ENCODE measurements around the gene IFIT5.

DNA sequence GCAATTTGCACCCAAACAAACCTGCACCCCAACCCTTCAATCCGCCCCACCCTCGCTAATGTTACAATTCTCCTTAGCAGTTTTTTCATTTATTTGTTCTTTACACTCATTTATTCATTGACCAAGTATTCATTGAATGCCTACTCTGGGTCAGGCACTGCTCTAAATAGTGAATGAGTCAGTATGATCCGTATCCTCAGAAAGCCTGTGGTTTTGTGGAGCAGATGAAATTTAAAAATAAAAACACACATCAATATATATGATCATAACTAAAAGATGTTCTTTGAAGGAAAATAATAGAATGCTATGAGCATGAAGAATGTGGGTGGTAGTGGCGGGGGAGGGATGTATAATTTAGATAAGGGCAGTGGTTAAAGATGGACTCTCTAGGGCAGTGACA is 13.3 kb downstream of the IFIT5 start:
- no peak for TF ChIP-seq POLR2A (IDR thresholded peaks at IDR 0.05; ENCODE audit: low read length)
- TF ChIP-seq GATA1 (IDR thresholded peaks at IDR 0.05; ENCODE audit: low read depth, low read length) = no peak
